ENCODE results near the gene MYADM.

The MYADM gene

GRCh38 chr19:53898636-53899341 lies 31.1 kb downstream of the MYADM start:
- H3K4me1 ChIP-seq (ENCODE audit: control insufficient read depth, insufficient read depth, low read length): no peaks in the 10 kb centered on the region

GRCh38 chr19:53900191-53900860 lies 32.6 kb downstream of the MYADM start:
- no peaks in the 10 kb centered on the region for H3K4me1 ChIP-seq (ENCODE audit: control insufficient read depth, insufficient read depth, low read length)
- H3K9ac ChIP-seq (ENCODE audit: low read length): no peak overlapping the region
- no peak overlapping the region for H3K4me3 ChIP-seq (ENCODE audit: low read length)
- no peaks in the 10 kb centered on the region for H3K36me3 ChIP-seq (ENCODE audit: control insufficient read depth, insufficient read depth, low read length)
- H3K9me3 ChIP-seq (ENCODE audit: control insufficient read depth, low read length): no peaks in the 10 kb centered on the region
- peaks cover 21% of the 10 kb centered on the region for H3K27me3 ChIP-seq (ENCODE audit: control insufficient read depth, insufficient read depth, low read length)

More at GRCh38 chr19:53898636-53899341, 31.1 kb downstream of the MYADM start:
- Histone ChIP-seq H3K9ac (ENCODE audit: low read length) (no peak overlapping the region), H3K9me3 (ENCODE audit: control insufficient read depth, low read length) (no peaks in the 10 kb centered on the region), H3K4me3 (ENCODE audit: low read length) (no peak overlapping the region), H3K27me3 (ENCODE audit: control insufficient read depth, insufficient read depth, low read length) (peaks cover 19% of the 10 kb centered on the region), H3K36me3 (ENCODE audit: control insufficient read depth, insufficient read depth, low read length) (no peaks in the 10 kb centered on the region)

- Histone ChIP-seq H3K9me3 (ENCODE audit: control insufficient read depth, low read length) (no peaks in the 10 kb centered on the region), H3K4me3 (ENCODE audit: low read length) (no peak overlapping the region), H3K27me3 (ENCODE audit: control insufficient read depth, insufficient read depth, low read length) (peaks cover 30% of the 10 kb centered on the region)
These were observed 35.5 kb downstream of the MYADM start for GRCh38 chr19:53903055-53903680.

GRCh38 chr19:53904909-53905308 lies 37.2 kb downstream of the MYADM start:
- peaks cover 41% of the 10 kb centered on the region for H3K27me3 ChIP-seq (ENCODE audit: control insufficient read depth, insufficient read depth, low read length)
- H3K9ac ChIP-seq (ENCODE audit: low read length): no peak overlapping the region

More at GRCh38 chr19:53903055-53903680, 35.5 kb downstream of the MYADM start:
- peaks cover 11% of the 10 kb centered on the region for H3K4me1 ChIP-seq (ENCODE audit: control insufficient read depth, insufficient read depth, low read length)
- no peak overlapping the region for H3K9ac ChIP-seq (ENCODE audit: low read length)
- H3K36me3 ChIP-seq (ENCODE audit: control insufficient read depth, insufficient read depth, low read length): no peaks in the 10 kb centered on the region

GRCh38 chr19:53905787-53906186 lies 38.1 kb downstream of the MYADM start:
- Histone ChIP-seq H3K4me1 (ENCODE audit: control insufficient read depth, insufficient read depth, low read length) (peaks cover 16% of the 10 kb centered on the region), H3K9ac (ENCODE audit: low read length) (no peak overlapping the region), H3K27me3 (ENCODE audit: control insufficient read depth, insufficient read depth, low read length) (peaks cover 50% of the 10 kb centered on the region), H3K9me3 (ENCODE audit: control insufficient read depth, low read length) (no peaks in the 10 kb centered on the region), H3K36me3 (ENCODE audit: control insufficient read depth, insufficient read depth, low read length) (no peaks in the 10 kb centered on the region), H3K4me3 (ENCODE audit: low read length) (no peak overlapping the region)

More at GRCh38 chr19:53904909-53905308, 37.2 kb downstream of the MYADM start:
- no peak overlapping the region for H3K4me3 ChIP-seq (ENCODE audit: low read length)
- H3K36me3 ChIP-seq (ENCODE audit: control insufficient read depth, insufficient read depth, low read length): no peaks in the 10 kb centered on the region
- H3K4me1 ChIP-seq (ENCODE audit: control insufficient read depth, insufficient read depth, low read length): peaks cover 16% of the 10 kb centered on the region
- no peaks in the 10 kb centered on the region for H3K9me3 ChIP-seq (ENCODE audit: control insufficient read depth, low read length)

- Histone ChIP-seq H3K36me3 (ENCODE audit: control insufficient read depth, insufficient read depth, low read length) (no peaks in the 10 kb centered on the region), H3K4me1 (ENCODE audit: control insufficient read depth, insufficient read depth, low read length) (peaks cover 16% of the 10 kb centered on the region), H3K4me3 (ENCODE audit: low read length) (no peak overlapping the region), H3K9me3 (ENCODE audit: control insufficient read depth, low read length) (no peaks in the 10 kb centered on the region), H3K27me3 (ENCODE audit: control insufficient read depth, insufficient read depth, low read length) (peaks cover 55% of the 10 kb centered on the region), H3K9ac (ENCODE audit: low read length) (no peak overlapping the region)
These were observed 38.8 kb downstream of the MYADM start for GRCh38 chr19:53906211-53907192.

- H3K36me3 ChIP-seq (ENCODE audit: control insufficient read depth, insufficient read depth, low read length): no peaks in the 10 kb centered on the region
- H3K4me1 ChIP-seq (ENCODE audit: control insufficient read depth, insufficient read depth, low read length): peaks cover 16% of the 10 kb centered on the region
- H3K9ac ChIP-seq (ENCODE audit: low read length): no peak overlapping the region
- H3K4me3 ChIP-seq (ENCODE audit: low read length): no peak overlapping the region
- peaks cover 60% of the 10 kb centered on the region for H3K27me3 ChIP-seq (ENCODE audit: control insufficient read depth, insufficient read depth, low read length)
- no peaks in the 10 kb centered on the region for H3K9me3 ChIP-seq (ENCODE audit: control insufficient read depth, low read length)
These were observed 39.5 kb downstream of the MYADM start for GRCh38 chr19:53907193-53907581.

GRCh38 chr19:53907690-53908089 lies 40.0 kb downstream of the MYADM start:
- peaks cover 65% of the 10 kb centered on the region for H3K27me3 ChIP-seq (ENCODE audit: control insufficient read depth, insufficient read depth, low read length)
- H3K9me3 ChIP-seq (ENCODE audit: control insufficient read depth, low read length): no peaks in the 10 kb centered on the region
- no peaks in the 10 kb centered on the region for H3K36me3 ChIP-seq (ENCODE audit: control insufficient read depth, insufficient read depth, low read length)
- H3K4me3 ChIP-seq (ENCODE audit: low read length): no peak overlapping the region
- no peak overlapping the region for H3K9ac ChIP-seq (ENCODE audit: low read length)
- peaks cover 16% of the 10 kb centered on the region for H3K4me1 ChIP-seq (ENCODE audit: control insufficient read depth, insufficient read depth, low read length)

- Histone ChIP-seq H3K9me3 (ENCODE audit: control insufficient read depth, low read length) (no peaks in the 10 kb centered on the region), H3K4me3 (ENCODE audit: low read length) (no peak overlapping the region), H3K4me1 (ENCODE audit: control insufficient read depth, insufficient read depth, low read length) (peaks cover 16% of the 10 kb centered on the region), H3K27me3 (ENCODE audit: control insufficient read depth, insufficient read depth, low read length) (peaks cover 67% of the 10 kb centered on the region), H3K36me3 (ENCODE audit: control insufficient read depth, insufficient read depth, low read length) (no peaks in the 10 kb centered on the region), H3K9ac (ENCODE audit: low read length) (no peak overlapping the region)
These were observed 40.6 kb downstream of the MYADM start for GRCh38 chr19:53908106-53908934.

GRCh38 chr19:53908935-53909415 lies 41.3 kb downstream of the MYADM start, which contains the start of gene CACNG7:
TSS of gene CACNG7 (plus strand) at chr19:53909278. CDS start at chr19:53912832, 3,554 bp downstream.
- H3K27me3 ChIP-seq (ENCODE audit: control insufficient read depth, insufficient read depth, low read length): peaks cover 67% of the 10 kb centered on the region
- no peak within 1 kb of the TSS for H3K4me3 ChIP-seq (ENCODE audit: low read length)
- H3K9ac ChIP-seq (ENCODE audit: low read length): no peak within 1 kb of the TSS
- H3K36me3 ChIP-seq (ENCODE audit: control insufficient read depth, insufficient read depth, low read length): no peaks in the 10 kb centered on the region
- peaks cover 16% of the 10 kb centered on the region for H3K4me1 ChIP-seq (ENCODE audit: control insufficient read depth, insufficient read depth, low read length)
- no peaks in the 10 kb centered on the region for H3K9me3 ChIP-seq (ENCODE audit: control insufficient read depth, low read length)

Measured in mucosa of stomach (tissue), 1 donor.